ENCODE results near the gene DVL1.

Gene DVL1

GRCh38 chr1:1299686-1300351 is 49.4 kb downstream of the DVL1 start:
- Histone ChIP-seq H3K9me3 (ENCODE audit: insufficient read depth, low read length) (no peaks in the 10 kb centered on the region), H3K27me3 (ENCODE audit: low read depth, low read length) (no peaks in the 10 kb centered on the region), H3K4me3 (ENCODE audit: low read length) (no peak overlapping the region), H3K36me3 (replicated peaks; ENCODE audit: low read depth, low read length) (no peaks in the 10 kb centered on the region), H2AFZ (ENCODE audit: low read depth, low read length) (no peak overlapping the region), H3K9ac (ENCODE audit: low read length) (no peak overlapping the region), H3K27ac (ENCODE audit: low read length) (no peak overlapping the region), H3K4me2 (ENCODE audit: low read length) (no peak overlapping the region), H4K20me1 (ENCODE audit: insufficient read depth, low read length) (0 out of 2 replicates have a peak, but pooled peaks cover 3% of the 10 kb centered on the region), H3K4me1 (ENCODE audit: low read length) (no peaks in the 10 kb centered on the region), H3K79me2 (ENCODE audit: low read length) (no peaks in the 10 kb centered on the region)
- TF ChIP-seq, protein P1, sequence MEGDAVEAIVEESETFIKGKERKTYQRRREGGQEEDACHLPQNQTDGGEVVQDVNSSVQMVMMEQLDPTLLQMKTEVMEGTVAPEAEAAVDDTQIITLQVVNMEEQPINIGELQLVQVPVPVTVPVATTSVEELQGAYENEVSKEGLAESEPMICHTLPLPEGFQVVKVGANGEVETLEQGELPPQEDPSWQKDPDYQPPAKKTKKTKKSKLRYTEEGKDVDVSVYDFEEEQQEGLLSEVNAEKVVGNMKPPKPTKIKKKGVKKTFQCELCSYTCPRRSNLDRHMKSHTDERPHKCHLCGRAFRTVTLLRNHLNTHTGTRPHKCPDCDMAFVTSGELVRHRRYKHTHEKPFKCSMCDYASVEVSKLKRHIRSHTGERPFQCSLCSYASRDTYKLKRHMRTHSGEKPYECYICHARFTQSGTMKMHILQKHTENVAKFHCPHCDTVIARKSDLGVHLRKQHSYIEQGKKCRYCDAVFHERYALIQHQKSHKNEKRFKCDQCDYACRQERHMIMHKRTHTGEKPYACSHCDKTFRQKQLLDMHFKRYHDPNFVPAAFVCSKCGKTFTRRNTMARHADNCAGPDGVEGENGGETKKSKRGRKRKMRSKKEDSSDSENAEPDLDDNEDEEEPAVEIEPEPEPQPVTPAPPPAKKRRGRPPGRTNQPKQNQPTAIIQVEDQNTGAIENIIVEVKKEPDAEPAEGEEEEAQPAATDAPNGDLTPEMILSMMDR (IDR thresholded peaks at IDR 0.05; ENCODE audit: low read depth, low read length): peak; percentile 33
- TF ChIP-seq EZH2phosphoT487 (IDR thresholded peaks at IDR 0.05; ENCODE audit: low read depth): no peak

DNA sequence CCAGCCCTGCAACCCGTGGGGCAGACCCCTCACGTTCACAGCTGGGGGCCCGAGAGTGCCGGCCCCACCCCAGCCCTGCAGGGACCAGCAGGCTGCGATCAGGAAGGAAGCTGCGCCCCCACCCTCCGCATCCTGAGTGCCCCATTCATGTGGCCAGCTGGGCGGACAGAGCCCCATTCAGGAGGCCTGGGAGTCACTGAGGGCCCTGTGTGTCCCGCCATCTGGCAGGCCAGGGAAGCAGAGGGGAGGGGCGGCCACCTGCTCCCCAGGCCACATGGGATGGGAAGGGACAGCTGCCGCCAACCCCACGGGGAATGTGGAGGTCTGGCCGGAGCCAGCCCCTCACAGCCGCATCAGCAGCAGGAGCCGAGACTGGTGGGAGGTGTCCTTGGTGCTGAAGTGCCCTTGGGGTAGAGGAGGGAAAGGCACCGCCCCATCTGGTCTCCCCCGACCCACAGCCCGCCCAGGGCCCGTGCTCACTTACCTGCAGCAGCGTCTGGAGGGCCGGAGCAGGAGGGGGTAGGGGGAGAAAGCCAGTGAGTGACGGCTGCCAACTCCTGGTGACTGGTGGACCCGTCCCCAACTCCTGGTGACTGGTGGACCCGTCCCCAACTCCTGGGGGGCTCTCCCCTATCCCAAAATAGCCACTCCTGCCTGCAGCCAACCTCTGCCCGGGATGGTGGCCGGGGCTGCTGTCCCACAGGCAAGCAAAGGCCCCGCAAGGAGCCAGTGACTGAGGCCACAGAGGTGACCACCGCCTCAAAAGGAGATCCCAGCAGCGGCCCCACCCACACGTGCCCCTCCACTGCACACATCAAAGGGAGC is 50.1 kb downstream of the DVL1 start:
- no peaks in the 10 kb centered on the region for H3K36me3 ChIP-seq (replicated peaks; ENCODE audit: low read depth, low read length)
- no peaks in the 10 kb centered on the region for H3K4me1 ChIP-seq (ENCODE audit: low read length)
- no peak overlapping the region for H3K4me3 ChIP-seq (ENCODE audit: low read length)
- no peak overlapping the region for H2AFZ ChIP-seq (ENCODE audit: low read depth, low read length)
- H3K27me3 ChIP-seq (ENCODE audit: low read depth, low read length): no peaks in the 10 kb centered on the region
- H4K20me1 ChIP-seq (ENCODE audit: insufficient read depth, low read length): 0 out of 2 replicates have a peak, but pooled peaks cover 3% of the 10 kb centered on the region
- H3K79me2 ChIP-seq (ENCODE audit: low read length): no peaks in the 10 kb centered on the region
- no peak for TF ChIP-seq EZH2phosphoT487 (IDR thresholded peaks at IDR 0.05; ENCODE audit: low read depth)
- TF ChIP-seq, protein P1 (IDR thresholded peaks at IDR 0.05; ENCODE audit: low read depth, low read length): no peak
- no peak overlapping the region for H3K27ac ChIP-seq (ENCODE audit: low read length)
- no peak overlapping the region for H3K4me2 ChIP-seq (ENCODE audit: low read length)
- no peaks in the 10 kb centered on the region for H3K9me3 ChIP-seq (ENCODE audit: insufficient read depth, low read length)
- H3K9ac ChIP-seq (ENCODE audit: low read length): no peak overlapping the region

- Histone ChIP-seq H3K9ac (ENCODE audit: low read length) (no peak overlapping the region), H3K79me2 (ENCODE audit: low read length) (no peaks in the 10 kb centered on the region), H3K9me3 (ENCODE audit: insufficient read depth, low read length) (no peaks in the 10 kb centered on the region), H3K27ac (ENCODE audit: low read length) (no peak overlapping the region), H3K4me1 (ENCODE audit: low read length) (no peaks in the 10 kb centered on the region), H3K4me3 (ENCODE audit: low read length) (no peak overlapping the region), H2AFZ (ENCODE audit: low read depth, low read length) (no peak overlapping the region), H3K4me2 (ENCODE audit: low read length) (no peak overlapping the region), H3K36me3 (replicated peaks; ENCODE audit: low read depth, low read length) (no peaks in the 10 kb centered on the region), H4K20me1 (ENCODE audit: insufficient read depth, low read length) (0 out of 2 replicates have a peak, but pooled peaks cover 3% of the 10 kb centered on the region), H3K27me3 (ENCODE audit: low read depth, low read length) (no peaks in the 10 kb centered on the region)
- TF ChIP-seq, protein P1 (IDR thresholded peaks at IDR 0.05; ENCODE audit: low read depth, low read length): no peak
- no peak for TF ChIP-seq EZH2phosphoT487 (IDR thresholded peaks at IDR 0.05; ENCODE audit: low read depth)
Observed at GRCh38 chr1:1297802-1298424, 51.3 kb downstream of the DVL1 start.

All from OCI-LY3 (cell line).